Neuron (in vitro differentiated cells): ENCODE data around the gene GYG1.
A peak's percentile ranks its signal among the peaks of the same experiment; 100 is the strongest.

Experiments used
- H2AFZ ChIP-seq: one replicate; pipeline ENCODE4 v1.6.1; 2013; ENCODE audit warnings: low read depth, mild to moderate bottlenecking, inconsistent platforms, low read length, moderate library complexity
- H3K27me3 ChIP-seq: one replicate; pipeline ENCODE4 v1.6.1; 2013; ENCODE audit warnings: low read length; ENCODE audit not compliant: insufficient read depth
- H3K36me3 ChIP-seq: one replicate; pipeline ENCODE4 v1.6.1; 2013; ENCODE audit warnings: low read length; ENCODE audit not compliant: insufficient read depth
- H3K4me1 ChIP-seq: one replicate; pipeline ENCODE4 v1.6.1; 2013; ENCODE audit warnings: low read length; ENCODE audit not compliant: insufficient read depth
- H3K4me3 ChIP-seq: 2 replicates; pipeline ENCODE4 v1.5.1; 2013; ENCODE audit warnings: mild to moderate bottlenecking, low read length, moderate library complexity
- H3K9me3 ChIP-seq: one replicate; pipeline ENCODE4 v1.6.1; 2013; ENCODE audit warnings: low read length

Gene GYG1

DNA sequence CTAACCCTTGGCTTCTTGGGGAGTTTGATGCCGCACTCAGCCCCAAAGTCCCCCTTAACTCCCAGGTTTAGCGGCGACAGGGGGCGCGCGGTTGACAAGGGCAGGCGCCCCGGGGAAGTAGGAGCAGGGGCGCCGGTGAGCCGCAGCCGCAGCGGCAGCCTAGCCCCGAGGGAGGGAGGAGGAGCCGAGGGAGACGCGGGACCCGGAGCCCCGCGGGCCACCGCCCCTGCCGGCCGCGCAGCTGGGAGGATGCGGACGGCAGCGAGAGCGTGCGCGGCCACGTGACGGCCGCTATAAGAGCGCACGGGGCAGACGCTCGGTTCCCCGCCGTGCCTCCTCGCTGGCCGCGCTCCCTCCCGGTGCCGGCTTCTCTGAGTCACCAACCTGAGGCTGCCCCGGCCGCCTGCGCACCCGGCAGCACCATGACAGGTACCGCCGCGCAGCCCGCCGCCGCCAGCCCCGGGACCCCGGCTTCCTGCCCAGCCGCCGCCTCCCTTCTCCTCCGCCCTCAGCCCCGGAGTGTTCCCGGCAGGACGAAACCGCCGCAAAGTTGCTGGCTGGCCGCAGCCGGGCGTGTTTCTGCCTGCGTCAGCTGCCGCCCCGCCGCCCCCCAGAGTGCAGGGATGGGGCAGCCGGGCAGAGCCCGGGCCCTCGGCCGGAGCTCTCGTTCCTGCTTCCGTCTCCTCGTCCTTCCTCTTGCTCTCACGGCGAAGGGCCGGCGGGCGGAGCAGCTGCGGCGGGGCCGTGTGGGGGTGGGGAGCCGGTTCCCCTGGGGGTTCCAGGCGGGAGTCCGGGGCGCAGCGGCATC, at the start of gene GYG1:
GYG1 (plus strand) TSS at position 322 of the 808 bp plus-strand sequence; CDS start at position 423, 101 bp downstream.
- Histone ChIP-seq H2AFZ (peak within 1 kb of the TSS; percentile 98), H3K4me1 (peaks cover 14% of the 10 kb centered on the region), H3K36me3 (no peaks in the 10 kb centered on the region), H3K4me3 (peak within 1 kb of the TSS; percentile 48), H3K27me3 (no peaks in the 10 kb centered on the region), H3K9me3 (no peaks in the 10 kb centered on the region)

DNA sequence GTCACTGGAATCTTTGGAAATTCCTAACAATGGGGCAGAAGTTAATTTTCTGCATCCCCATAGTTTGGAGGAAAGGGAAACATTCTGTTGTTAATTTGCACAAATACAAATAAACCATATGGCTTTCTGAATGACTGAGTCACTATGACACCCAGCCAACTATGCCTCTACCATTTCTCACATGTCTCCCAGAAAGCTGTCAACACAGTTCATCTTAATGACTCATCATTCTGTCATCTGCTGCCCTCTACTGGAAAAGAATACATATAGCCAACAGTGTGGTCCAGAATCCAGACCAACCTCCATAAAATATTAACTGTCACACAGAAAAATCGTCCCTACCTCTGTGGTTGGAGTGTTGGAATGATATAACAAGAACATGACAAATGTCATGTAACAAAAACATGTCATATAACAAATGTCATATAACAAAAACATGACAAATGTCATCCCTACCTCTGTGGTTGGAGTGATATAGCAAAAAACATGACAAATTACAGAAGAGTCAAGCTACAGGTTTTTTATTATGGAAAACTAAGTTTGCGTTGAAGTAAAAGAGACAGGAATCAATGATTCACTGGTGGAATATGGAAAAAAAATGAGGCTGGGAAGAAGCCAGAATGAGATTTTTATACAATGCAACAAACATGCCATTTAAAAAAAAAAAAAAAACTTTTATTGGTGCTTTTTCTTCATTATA, 47.7 kb upstream of the GYG1 start:
- H2AFZ ChIP-seq, result no peak overlapping the region
- no peaks in the 10 kb centered on the region for H3K27me3 ChIP-seq
- H3K36me3 ChIP-seq, result no peaks in the 10 kb centered on the region
- no peak overlapping the region for H3K4me3 ChIP-seq
- H3K4me1 ChIP-seq, result peaks cover 14% of the 10 kb centered on the region
- no peaks in the 10 kb centered on the region for H3K9me3 ChIP-seq

- Histone ChIP-seq H3K4me1 (peaks cover 6% of the 10 kb centered on the region), H3K4me3 (no peak overlapping the region), H3K27me3 (no peaks in the 10 kb centered on the region), H2AFZ (no peak overlapping the region), H3K36me3 (no peaks in the 10 kb centered on the region), H3K9me3 (no peaks in the 10 kb centered on the region)
These were observed 46.2 kb upstream of the GYG1 start for GRCh38 chr3:148945116-148945515.

GRCh38 chr3:148948913-148949657, 42.3 kb upstream of the GYG1 start:
- Histone ChIP-seq H3K36me3 (no peaks in the 10 kb centered on the region), H3K4me1 (no peaks in the 10 kb centered on the region), H2AFZ (no peak overlapping the region), H3K9me3 (no peaks in the 10 kb centered on the region), H3K27me3 (no peaks in the 10 kb centered on the region), H3K4me3 (no peak overlapping the region)

DNA sequence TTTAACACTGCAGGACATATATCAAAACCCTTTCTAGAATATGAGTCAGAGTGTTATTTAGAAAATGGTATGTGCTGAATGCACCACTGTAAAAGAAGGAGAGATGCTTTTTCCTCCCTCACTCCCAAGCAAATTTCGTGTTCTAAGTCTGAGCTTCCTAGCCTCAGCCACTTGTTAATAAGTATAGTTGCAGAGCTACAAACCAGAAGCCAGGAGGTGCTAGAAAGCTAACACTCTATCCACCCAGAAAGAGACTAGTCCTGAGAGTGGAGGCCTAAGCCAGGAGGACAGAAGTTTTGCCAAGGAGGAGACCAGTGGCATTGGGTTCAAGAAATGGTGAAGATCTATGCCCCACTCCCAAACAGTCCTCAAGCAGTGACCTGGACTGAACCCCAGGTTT, 40.5 kb upstream of the GYG1 start:
- no peaks in the 10 kb centered on the region for H3K36me3 ChIP-seq
- no peaks in the 10 kb centered on the region for H3K9me3 ChIP-seq
- H3K4me1 ChIP-seq, result peaks cover 3% of the 10 kb centered on the region
- H3K4me3 ChIP-seq, result no peak overlapping the region
- H3K27me3 ChIP-seq, result no peaks in the 10 kb centered on the region
- no peak overlapping the region for H2AFZ ChIP-seq

DNA sequence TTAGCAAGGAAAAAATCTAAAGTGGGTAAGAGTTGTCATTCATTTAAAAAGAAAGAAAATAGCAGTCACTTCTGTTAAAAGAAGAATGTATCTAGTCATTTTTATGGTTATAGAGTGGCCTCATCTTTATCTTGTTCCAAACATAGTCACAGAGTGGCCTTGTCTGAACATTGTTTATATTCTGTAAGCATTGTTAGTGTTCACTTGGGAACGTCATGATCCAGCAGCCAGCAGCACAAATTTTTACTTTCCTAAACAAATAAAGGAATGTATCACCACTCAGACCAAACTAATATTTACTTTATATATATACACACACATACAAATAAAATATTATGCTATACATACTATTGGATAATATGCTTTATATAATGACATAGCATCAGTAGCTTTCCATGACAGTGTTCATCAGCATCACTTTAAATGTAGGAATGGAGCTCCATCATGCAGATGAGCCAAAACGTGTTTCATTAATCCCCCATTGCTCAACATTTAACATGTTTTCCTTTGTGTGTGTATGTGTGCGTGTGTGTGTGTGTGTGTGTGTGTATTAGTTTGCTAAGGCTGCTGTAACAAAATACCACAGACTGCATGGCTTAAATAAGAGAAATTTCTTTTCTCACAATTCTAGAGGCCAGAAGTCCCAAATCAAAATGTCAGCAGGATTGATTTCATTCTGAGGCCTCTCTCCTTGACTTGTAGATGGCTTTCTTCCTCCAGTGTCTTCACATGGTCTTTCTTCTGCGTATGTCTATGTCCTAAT, 39.6 kb upstream of the GYG1 start:
- no peak overlapping the region for H2AFZ ChIP-seq
- H3K9me3 ChIP-seq, result no peaks in the 10 kb centered on the region
- H3K4me1 ChIP-seq, result peaks cover 5% of the 10 kb centered on the region
- no peaks in the 10 kb centered on the region for H3K36me3 ChIP-seq
- H3K4me3 ChIP-seq, result no peak overlapping the region
- no peaks in the 10 kb centered on the region for H3K27me3 ChIP-seq

DNA sequence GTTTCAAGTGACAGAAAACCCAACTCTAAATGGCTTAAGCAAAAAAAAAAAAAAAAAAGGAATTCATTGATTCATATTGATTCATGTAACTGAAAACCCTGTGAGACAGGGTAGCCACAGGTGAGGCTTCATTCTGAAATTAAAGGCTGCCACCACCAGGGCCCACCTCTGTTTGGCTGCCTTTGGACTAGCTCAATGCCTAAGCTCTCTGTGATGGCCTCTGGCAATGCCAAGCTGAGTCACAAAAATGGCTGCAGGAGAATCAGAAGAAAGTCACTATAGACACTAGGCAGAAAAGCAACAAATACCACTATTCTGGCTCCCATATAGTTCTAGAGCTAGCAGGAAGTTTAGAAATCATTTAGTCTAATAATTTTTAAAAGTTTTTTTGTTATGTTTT, 38.2 kb upstream of the GYG1 start:
- no peaks in the 10 kb centered on the region for H3K27me3 ChIP-seq
- no peak overlapping the region for H3K4me3 ChIP-seq

GRCh38 chr3:148954981-148955380, 36.4 kb upstream of the GYG1 start:
- H3K9me3 ChIP-seq, result no peaks in the 10 kb centered on the region
- H3K36me3 ChIP-seq, result no peaks in the 10 kb centered on the region
- H3K4me1 ChIP-seq, result peaks cover 5% of the 10 kb centered on the region
- no peaks in the 10 kb centered on the region for H3K27me3 ChIP-seq
- no peak overlapping the region for H3K4me3 ChIP-seq
- no peak overlapping the region for H2AFZ ChIP-seq

More for the DNA sequence above, 38.2 kb upstream of the GYG1 start:
- Histone ChIP-seq H3K9me3 (no peaks in the 10 kb centered on the region), H3K36me3 (no peaks in the 10 kb centered on the region), H2AFZ (no peak overlapping the region), H3K4me1 (peaks cover 5% of the 10 kb centered on the region)

- no peaks in the 10 kb centered on the region for H3K27me3 ChIP-seq
- H3K4me1 ChIP-seq, result peaks cover 5% of the 10 kb centered on the region
- H2AFZ ChIP-seq, result peak overlapping the region; percentile 24
- H3K4me3 ChIP-seq, result no peak overlapping the region
- H3K36me3 ChIP-seq, result no peaks in the 10 kb centered on the region
- H3K9me3 ChIP-seq, result no peaks in the 10 kb centered on the region
These were observed 35.6 kb upstream of the GYG1 start for GRCh38 chr3:148955544-148956346.

DNA sequence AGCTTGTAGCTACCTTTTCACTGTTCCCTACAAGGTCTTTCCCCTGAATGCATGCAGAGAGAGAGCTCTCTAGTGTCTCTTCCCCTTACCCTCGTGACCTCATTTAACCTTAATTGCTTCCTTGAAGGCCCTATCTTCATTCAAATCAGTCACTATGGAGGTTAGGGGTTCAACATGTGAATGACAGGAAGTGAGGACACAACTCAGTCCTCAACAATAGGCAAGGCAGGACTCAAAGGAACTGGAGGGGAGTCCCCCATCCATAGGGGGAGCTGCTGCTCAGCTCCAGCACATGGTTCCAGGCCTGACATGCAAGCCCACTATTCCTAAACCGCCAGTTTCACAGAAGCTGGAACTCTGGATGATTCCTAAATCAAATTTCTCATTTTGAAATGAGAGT, 33.8 kb upstream of the GYG1 start:
- Histone ChIP-seq H3K4me1 (peaks cover 5% of the 10 kb centered on the region), H2AFZ (no peak overlapping the region), H3K36me3 (no peaks in the 10 kb centered on the region), H3K27me3 (no peaks in the 10 kb centered on the region), H3K4me3 (no peak overlapping the region), H3K9me3 (no peaks in the 10 kb centered on the region)

DNA sequence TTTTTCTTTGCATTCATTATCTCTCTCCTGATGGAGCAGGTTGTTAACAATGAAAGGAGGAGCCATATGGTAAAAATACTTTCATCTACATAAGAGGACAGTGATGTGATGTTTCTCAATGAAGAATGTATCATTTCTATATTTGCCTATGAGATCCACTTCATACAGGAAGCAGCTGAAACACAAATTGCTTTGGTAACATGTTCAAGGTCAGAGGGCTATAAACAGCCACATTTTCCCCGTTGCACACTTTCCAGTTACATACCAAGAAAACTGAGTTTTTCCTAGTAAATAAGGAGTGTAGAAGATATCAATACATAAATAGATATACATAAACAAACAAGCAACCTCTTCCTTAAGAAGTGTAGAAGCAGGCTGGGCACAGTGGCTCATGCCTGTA, 32.6 kb upstream of the GYG1 start:
- H3K4me1 ChIP-seq, result peaks cover 5% of the 10 kb centered on the region
- no peak overlapping the region for H2AFZ ChIP-seq
- H3K27me3 ChIP-seq, result no peaks in the 10 kb centered on the region
- H3K36me3 ChIP-seq, result no peaks in the 10 kb centered on the region
- H3K9me3 ChIP-seq, result no peaks in the 10 kb centered on the region
- H3K4me3 ChIP-seq, result no peak overlapping the region

DNA sequence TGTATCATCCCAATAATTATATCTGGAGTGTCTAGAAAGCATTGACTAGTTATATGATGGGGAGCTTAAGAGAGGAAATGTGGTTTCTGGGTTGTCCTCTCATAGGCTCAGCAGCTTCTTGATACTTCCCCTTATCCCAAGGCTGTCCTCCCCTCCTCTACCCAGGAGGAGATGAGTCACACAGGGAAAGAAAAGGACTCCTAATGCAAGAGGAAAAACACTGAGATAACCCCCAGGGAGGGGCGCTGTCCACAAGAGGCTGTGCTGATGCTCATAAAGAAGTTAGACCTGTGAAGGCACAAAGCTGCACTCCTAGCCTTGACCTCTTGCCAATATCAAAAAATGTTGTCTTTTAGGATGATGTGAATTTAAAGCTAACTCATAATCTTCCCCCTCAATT, 28.8 kb upstream of the GYG1 start:
- no peaks in the 10 kb centered on the region for H3K36me3 ChIP-seq
- no peak overlapping the region for H2AFZ ChIP-seq
- no peaks in the 10 kb centered on the region for H3K4me1 ChIP-seq
- no peaks in the 10 kb centered on the region for H3K9me3 ChIP-seq
- no peak overlapping the region for H3K4me3 ChIP-seq
- H3K27me3 ChIP-seq, result no peaks in the 10 kb centered on the region
